Naive B cell (primary cell): Measurements from ENCODE around the gene EIF1AX. TPM values are rescaled to one million over a fixed set of nuclear protein-coding genes. Genes with fewer than 3 reads are reported as not detected.
"Not testable (repeated sequence)": the region's sequence is repeated elsewhere in the genome, so short reads cannot be mapped to it uniquely, and the experiment has no call there.

Source experiments
- ATAC-seq, 2 donors: fragments of 150-1000 bp; cut with Tn5 transposase; 2 replicates each; pipeline ENCODE4 v1.10.0; 2021; ENCODE audit warnings: low read depth in 2 of 2, mild to moderate bottlenecking in 2 of 2, moderate library complexity in 2 of 2
- DNase-seq: peaks from one replicate; pipeline ENCODE4 v3.0.0; 2022
- H3K27ac Mint-ChIP-seq, 6 donors: one replicate each; pipeline ENCODE4 v1.8.0; 2020 to 2022; ENCODE audit warnings: mild to moderate bottlenecking in 6 of 6, mixed read lengths in 6 of 6, moderate library complexity in 5 of 6, inconsistent platforms in 2 of 6
- H3K27me3 Mint-ChIP-seq, 3 donors: one replicate each; pipeline ENCODE4 v1.8.0; 2021 to 2022; ENCODE audit warnings: mixed read lengths in 3 of 3, mild to moderate bottlenecking in 1 of 3
- H3K36me3 Mint-ChIP-seq, 2 donors: one replicate each; pipeline ENCODE4 v1.8.0; 2020 to 2022; ENCODE audit warnings: mixed read lengths in 2 of 2, inconsistent platforms in 1 of 2, mild to moderate bottlenecking in 1 of 2
- H3K4me1 Mint-ChIP-seq, 3 donors: one replicate each; pipeline ENCODE4 v1.8.0; 2020 to 2022; ENCODE audit warnings: mixed read lengths in 3 of 3, inconsistent platforms in 1 of 3, mild to moderate bottlenecking in 1 of 3, moderate library complexity in 1 of 3
- H3K4me3 Mint-ChIP-seq, 8 donors: one replicate each; pipeline ENCODE4 v1.8.0; 2020 to 2022; ENCODE audit warnings: mild to moderate bottlenecking in 8 of 8, mixed read lengths in 8 of 8, moderate library complexity in 8 of 8, inconsistent platforms in 2 of 8
- H3K9me3 Mint-ChIP-seq, 7 donors: one replicate each; pipeline ENCODE4 v1.8.0; 2020 to 2022; ENCODE audit warnings: mixed read lengths in 7 of 7, mild to moderate bottlenecking in 5 of 7, inconsistent platforms in 2 of 7, moderate library complexity in 1 of 7
- polyA plus RNA-seq, 6 donors: library from polyadenylated mRNA; unstranded; fragments of 300-500 nt; fragmentation: Illumina TruSeq; gene quantifications; one replicate each; pipeline ENCODE4 v1.2.3, GENCODE V29; 2021; ENCODE audit warnings: low read depth in 6 of 6

The EIF1AX gene
- polyA plus RNA-seq = 10 to 100 TPM; 60.6 to 98.0 (median 79.8) TPM

DNA sequence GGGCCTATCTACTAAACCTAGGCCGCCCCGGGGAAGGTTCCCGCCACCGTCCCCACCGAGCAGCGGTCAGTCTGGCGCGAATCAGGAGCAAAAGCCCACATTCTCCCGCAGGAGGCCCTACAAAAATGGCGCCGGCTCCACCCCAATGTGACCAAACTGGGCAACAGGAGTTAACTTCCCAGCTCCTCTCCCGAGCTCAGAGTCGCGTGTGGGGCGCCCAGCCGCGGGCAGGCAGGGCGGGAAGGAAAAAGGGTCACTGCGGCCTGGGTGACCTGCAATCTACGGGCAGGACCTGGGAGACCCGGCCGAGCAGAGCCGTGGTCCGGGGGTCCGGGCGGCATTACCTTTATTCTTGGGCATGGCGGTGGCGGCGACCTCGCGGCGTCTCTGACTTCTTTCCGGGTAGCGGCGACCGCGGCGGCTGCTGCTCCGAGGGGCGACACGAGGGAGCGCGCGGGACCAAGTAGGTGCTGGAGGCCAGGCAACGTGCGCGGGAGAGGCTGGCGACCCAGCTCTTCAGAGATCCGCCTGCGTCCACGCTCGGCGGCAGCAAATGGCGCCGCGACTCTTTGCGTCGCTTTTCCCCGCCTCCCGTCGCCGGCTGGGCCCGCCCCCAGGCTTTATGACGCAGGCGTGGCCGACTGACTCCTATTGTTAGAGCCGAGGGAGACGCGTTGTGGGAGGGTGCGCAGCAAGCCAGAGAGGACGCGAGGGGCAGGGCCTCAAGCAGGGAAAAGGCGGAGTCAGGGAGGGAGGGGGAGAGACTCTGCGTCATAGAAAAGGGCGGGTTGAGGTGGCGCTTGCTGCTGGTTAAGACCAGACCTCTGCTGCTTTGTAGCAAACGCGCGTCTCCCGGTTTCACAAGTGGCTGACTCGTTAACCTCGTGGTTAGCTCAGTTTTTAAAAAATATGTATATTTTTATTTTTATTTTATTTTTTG is at the start of gene EIF1AX:
Gene EIF1AX (minus strand): TSS at position 558 of the 940 bp plus-strand sequence. CDS start 198 bp downstream, at position 360.
- Mint-ChIP-seq H3K27ac (peak within 1 kb of the TSS; percentile 93 to 97 (median 96)), H3K4me1 (peaks cover 7 to 30% (median 14%) of the 10 kb centered on the region in 3 donors), H3K4me3 (peak within 1 kb of the TSS; percentile 79 to 98 (median 92)), H3K9me3 (no peaks in the 10 kb centered on the region), H3K27me3 (no peaks in the 10 kb centered on the region), H3K36me3 (peaks cover 1 to 2% of the 10 kb centered on the region in 2 donors)
- ATAC-seq = peak; percentile 96
- DNase-seq = peak; percentile 100

GRCh38 chrX:20189171-20189570 is 47.5 kb upstream of the EIF1AX start:
- no peak for DNase-seq
- Mint-ChIP-seq H3K27ac (peak overlapping the region in 1 of 6 donors; percentile 8), H3K9me3 (no peaks in the 10 kb centered on the region), H3K36me3 (peaks cover 0 to 5% of the 10 kb centered on the region in 2 donors), H3K27me3 (peaks cover 0 to 8% (median 0%) of the 10 kb centered on the region in 3 donors), H3K4me1 (no peaks in the 10 kb centered on the region), H3K4me3 (no peak overlapping the region)
- ATAC-seq = no peak

DNA sequence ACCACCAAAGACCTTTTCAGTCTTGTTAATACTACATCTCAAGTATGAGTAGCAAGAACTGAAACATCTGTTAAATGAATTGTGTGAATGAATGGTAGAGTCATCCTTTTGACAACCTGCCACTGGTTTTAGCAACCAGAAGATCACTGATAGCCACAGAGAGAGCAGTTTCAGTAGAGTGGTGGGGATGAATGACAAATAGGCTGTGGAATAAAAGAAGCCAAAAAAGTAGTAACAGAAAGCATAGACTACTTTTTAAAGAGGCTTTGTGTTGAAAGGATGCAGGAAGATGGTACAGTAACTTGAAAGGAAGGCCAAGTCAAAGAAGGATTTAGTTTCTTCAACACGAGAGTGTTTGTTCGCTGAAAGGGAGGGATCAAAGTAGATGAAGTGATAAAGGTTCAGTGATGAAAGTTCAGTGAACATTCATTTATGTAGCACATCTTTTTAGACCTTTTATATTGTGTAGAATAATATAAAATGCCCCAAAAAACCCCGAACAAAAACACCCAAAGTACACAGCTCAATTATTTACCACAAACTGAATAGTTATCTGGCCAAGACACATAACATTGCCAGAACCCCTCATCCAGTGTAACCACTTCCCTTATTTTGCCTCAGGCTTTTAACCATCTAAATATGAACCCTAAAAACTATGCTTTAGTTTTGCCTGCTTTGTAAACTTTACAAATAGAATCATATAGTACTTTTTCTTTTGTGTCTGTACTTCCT is 40.1 kb upstream of the EIF1AX start:
- Mint-ChIP-seq H3K27ac (peak overlapping the region in 1 of 6 donors; percentile 36), H3K36me3 (peaks cover 0 to 10% of the 10 kb centered on the region in 2 donors), H3K27me3 (peaks cover 0 to 12% (median 0%) of the 10 kb centered on the region in 3 donors), H3K4me3 (no peak overlapping the region), H3K9me3 (no peaks in the 10 kb centered on the region), H3K4me1 (peaks cover 0 to 6% (median 0%) of the 10 kb centered on the region in 3 donors)
- DNase-seq = no peak
- no peak for ATAC-seq

DNA sequence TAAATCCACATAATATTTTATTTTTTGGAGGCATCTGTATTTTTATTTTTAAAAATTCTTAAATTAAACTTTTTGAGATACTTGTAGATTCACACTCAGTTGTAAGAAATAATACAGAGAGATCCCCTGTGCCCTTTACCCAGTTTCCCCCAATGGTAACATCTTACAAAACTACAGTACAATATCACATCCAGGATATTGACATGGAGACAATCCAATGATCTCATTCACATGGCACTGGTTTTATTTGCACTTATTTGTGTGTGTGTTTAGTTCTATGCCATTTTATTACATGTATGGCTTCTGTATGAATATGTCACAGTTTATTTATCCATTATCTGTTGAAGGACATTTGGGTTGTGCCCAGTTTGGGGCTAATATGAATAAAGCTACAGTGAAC is 35.5 kb upstream of the EIF1AX start:
- DNase-seq (no peak), ATAC-seq (no peak)
- Mint-ChIP-seq H3K27me3 (peaks cover 0 to 12% (median 0%) of the 10 kb centered on the region in 3 donors), H3K27ac (no peak overlapping the region), H3K9me3 (no peaks in the 10 kb centered on the region), H3K36me3 (peaks cover 0 to 10% of the 10 kb centered on the region in 2 donors), H3K4me1 (peaks cover 0 to 6% (median 0%) of the 10 kb centered on the region in 3 donors), H3K4me3 (no peak overlapping the region)

- H3K9me3 Mint-ChIP-seq = no peaks in the 10 kb centered on the region
- H3K27me3 Mint-ChIP-seq = peaks cover 0 to 5% (median 0%) of the 10 kb centered on the region in 3 donors
- no peaks in the 10 kb centered on the region for H3K4me1 Mint-ChIP-seq
- ATAC-seq (no peak), DNase-seq (no peak)
- H3K27ac Mint-ChIP-seq = no peak overlapping the region
- H3K4me3 Mint-ChIP-seq = no peak overlapping the region
- peaks cover 0 to 4% of the 10 kb centered on the region in 2 donors for H3K36me3 Mint-ChIP-seq
These were observed 32.2 kb upstream of the EIF1AX start for GRCh38 chrX:20173856-20174255.

DNA sequence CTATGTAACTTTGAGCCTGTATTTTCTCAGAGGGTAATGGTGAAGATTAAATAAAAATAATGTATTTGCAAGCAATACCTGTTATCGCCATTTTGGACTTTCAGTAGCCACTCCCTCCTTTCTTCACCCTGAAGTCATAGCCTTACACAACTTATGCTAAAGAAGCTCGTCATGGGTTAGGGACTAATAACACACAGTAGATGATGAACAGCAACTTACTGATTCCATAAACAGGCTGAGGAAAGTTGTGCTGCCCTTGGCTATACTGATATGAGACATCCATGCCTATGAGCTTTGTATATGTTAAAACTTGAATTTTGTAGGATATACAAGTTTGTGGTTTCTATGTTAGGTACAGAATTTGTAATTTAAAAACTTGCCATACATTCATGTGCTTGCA is 31.7 kb upstream of the EIF1AX start:
- Mint-ChIP-seq H3K4me1 (no peaks in the 10 kb centered on the region), H3K4me3 (no peak overlapping the region), H3K36me3 (no peaks in the 10 kb centered on the region), H3K27me3 (no peaks in the 10 kb centered on the region), H3K9me3 (no peaks in the 10 kb centered on the region), H3K27ac (no peak overlapping the region)
- ATAC-seq (no peak), DNase-seq (no peak)

- Mint-ChIP-seq H3K4me3 (no peak overlapping the region), H3K9me3 (no peaks in the 10 kb centered on the region), H3K27me3 (no peaks in the 10 kb centered on the region), H3K27ac (no peak overlapping the region), H3K36me3 (no peaks in the 10 kb centered on the region), H3K4me1 (no peaks in the 10 kb centered on the region)
- DNase-seq (no peak), ATAC-seq (no peak)
These were observed 30.2 kb upstream of the EIF1AX start for GRCh38 chrX:20171887-20172286.

DNA sequence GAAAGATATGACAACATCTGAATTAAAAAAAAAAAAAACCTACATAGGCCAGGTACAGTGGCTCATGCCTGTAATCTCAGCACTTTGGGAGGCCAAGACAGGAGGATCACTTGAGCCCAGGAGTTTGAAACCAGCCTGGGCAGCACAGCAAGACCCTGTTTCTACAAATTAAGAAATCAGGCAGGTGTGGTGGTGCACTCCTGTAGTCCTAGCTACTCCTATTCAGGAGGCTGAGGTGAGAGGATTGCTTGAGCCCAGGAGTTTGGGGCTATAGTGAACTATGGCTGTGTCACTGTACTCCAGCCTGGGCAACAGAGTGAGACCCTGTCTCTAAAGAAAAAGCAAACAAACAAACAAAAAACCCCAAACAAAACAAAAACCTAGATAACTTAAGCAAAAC is 20.9 kb upstream of the EIF1AX start:
- Mint-ChIP-seq H3K36me3 (peaks cover 9 to 13% of the 10 kb centered on the region in 2 donors), H3K27ac (peak overlapping the region in 1 of 6 donors; percentile 55), H3K27me3 (peaks cover 0 to 20% (median 0%) of the 10 kb centered on the region in 3 donors)
- not testable (repeated sequence) for DNase-seq, ATAC-seq, H3K4me3 Mint-ChIP-seq, H3K4me1 Mint-ChIP-seq, H3K9me3 Mint-ChIP-seq

- no peak for DNase-seq
- Mint-ChIP-seq H3K9me3 (no peaks in the 10 kb centered on the region), H3K4me1 (no peaks in the 10 kb centered on the region), H3K4me3 (no peak overlapping the region), H3K27ac (no peak overlapping the region), H3K27me3 (peaks cover 0 to 23% (median 0%) of the 10 kb centered on the region in 3 donors), H3K36me3 (peaks cover 7 to 15% of the 10 kb centered on the region in 2 donors)
- no peak for ATAC-seq
These were observed 18.3 kb upstream of the EIF1AX start for GRCh38 chrX:20159797-20160385.

DNA sequence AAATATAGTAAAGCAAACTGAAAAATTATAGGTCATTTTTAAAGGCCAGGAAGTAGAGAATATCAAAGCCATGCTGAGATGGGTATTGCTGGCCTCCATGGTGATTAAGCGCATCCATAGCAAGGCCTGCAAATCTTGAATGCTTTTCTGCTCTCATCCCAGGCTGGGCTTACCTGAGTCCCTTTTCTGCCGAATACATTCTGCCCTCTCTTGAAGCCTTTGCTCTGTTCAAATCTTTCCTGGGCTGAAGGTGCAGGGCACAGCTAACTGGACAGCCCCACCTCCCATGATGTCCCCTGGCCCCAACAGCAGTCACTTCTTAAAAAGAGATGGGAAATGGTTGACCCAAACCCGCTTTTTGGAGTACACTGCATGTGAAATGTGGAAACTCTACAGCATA is 10.1 kb upstream of the EIF1AX start:
- Mint-ChIP-seq H3K9me3 (no peaks in the 10 kb centered on the region), H3K27me3 (peaks cover 0 to 14% (median 0%) of the 10 kb centered on the region in 3 donors), H3K36me3 (peaks cover 0 to 4% of the 10 kb centered on the region in 2 donors), H3K4me3 (no peak overlapping the region), H3K27ac (peak overlapping the region in 2 of 6 donors; percentile 47 to 69), H3K4me1 (peaks cover 9% of the 10 kb centered on the region in 3 donors)
- DNase-seq (no peak), ATAC-seq (no peak)

- H3K9me3 Mint-ChIP-seq = no peaks in the 10 kb centered on the region
- H3K4me3 Mint-ChIP-seq = no peak overlapping the region
- peaks cover 0 to 14% (median 0%) of the 10 kb centered on the region in 3 donors for H3K27me3 Mint-ChIP-seq
- ATAC-seq = no peak
- peaks cover 9 to 11% (median 9%) of the 10 kb centered on the region in 3 donors for H3K4me1 Mint-ChIP-seq
- peaks cover 0 to 4% of the 10 kb centered on the region in 2 donors for H3K36me3 Mint-ChIP-seq
- no peak for DNase-seq
- H3K27ac Mint-ChIP-seq = no peak overlapping the region
These were observed 7.7 kb upstream of the EIF1AX start for GRCh38 chrX:20149326-20149725.

DNA sequence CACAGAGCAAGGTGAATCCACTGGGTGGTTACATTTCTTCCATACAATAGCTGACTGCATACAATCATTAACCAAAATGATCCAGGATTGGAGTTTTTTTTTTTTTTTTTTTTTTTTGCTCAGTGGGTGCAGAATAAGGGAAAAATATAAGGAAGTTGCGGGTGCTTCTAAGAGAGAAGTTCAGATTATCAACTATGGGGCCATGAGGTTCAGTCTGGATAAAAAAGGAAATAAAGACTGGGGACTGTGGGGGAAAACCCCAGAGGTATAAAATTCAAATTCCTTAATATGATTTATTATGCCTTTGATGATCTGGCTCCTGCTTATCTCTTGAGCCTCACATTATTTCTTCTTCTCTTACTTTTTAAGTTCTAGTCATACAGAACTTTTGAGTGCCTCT is 5.9 kb upstream of the EIF1AX start:
- DNase-seq = no peak
- H3K27ac Mint-ChIP-seq = no peak overlapping the region
- peaks cover 9 to 11% (median 9%) of the 10 kb centered on the region in 3 donors for H3K4me1 Mint-ChIP-seq
- ATAC-seq = peak; percentile 32 to 39
- H3K27me3 Mint-ChIP-seq = peaks cover 0 to 14% (median 0%) of the 10 kb centered on the region in 3 donors
- H3K9me3 Mint-ChIP-seq = no peaks in the 10 kb centered on the region
- H3K4me3 Mint-ChIP-seq = peak overlapping the region in 1 of 8 donors; percentile 45
- H3K36me3 Mint-ChIP-seq = peaks cover 0 to 4% of the 10 kb centered on the region in 2 donors

- Mint-ChIP-seq H3K4me1 (peaks cover 15 to 27% (median 18%) of the 10 kb centered on the region in 3 donors), H3K9me3 (no peaks in the 10 kb centered on the region), H3K4me3 (peak overlapping the region in 1 of 8 donors; percentile 9), H3K36me3 (no peaks in the 10 kb centered on the region), H3K27me3 (peaks cover 0 to 14% (median 0%) of the 10 kb centered on the region in 3 donors), H3K27ac (peak overlapping the region in 1 of 6 donors; percentile 87)
- DNase-seq (no peak), ATAC-seq (no peak)
These were observed 2.9 kb upstream of the EIF1AX start for GRCh38 chrX:20144491-20144890.
